Mesenchymal stem cell (in vitro differentiated cells and primary cell): ENCODE results near the gene NSUN4.

Source experiments
- DNase-seq: peaks from one replicate; pipeline ENCODE4 v3.0.0-alpha.2; 2013
- H2AFZ ChIP-seq: one replicate; pipeline ENCODE4 v1.6.1; 2013; ENCODE audit warnings: low read depth, mild to moderate bottlenecking, control low read depth, inconsistent platforms, low read length, moderate library complexity
- H2AK5ac ChIP-seq: 2 replicates; pipeline ENCODE4 v1.6.1; 2013; ENCODE audit warnings: low read length, moderate library complexity, mild to moderate bottlenecking, inconsistent platforms; ENCODE audit not compliant: severe bottlenecking
- H2BK120ac ChIP-seq: one replicate; pipeline ENCODE4 v1.6.1; 2013; ENCODE audit warnings: low read depth, mild to moderate bottlenecking, inconsistent platforms, low read length, moderate library complexity
- H2BK12ac ChIP-seq, 2 experiments: one replicate each; pipeline ENCODE4 v1.6.1; 2013; ENCODE audit warnings: inconsistent platforms in 2 of 2, low read length in 2 of 2, mild to moderate bottlenecking in 2 of 2, moderate library complexity in 2 of 2, control low read depth in 1 of 2
- H2BK15ac ChIP-seq: one replicate; pipeline ENCODE4 v1.6.1; 2013; ENCODE audit warnings: mild to moderate bottlenecking, low read depth, inconsistent platforms; ENCODE audit not compliant: poor library complexity, severe bottlenecking
- H2BK5ac ChIP-seq: 2 replicates; pipeline ENCODE4 v1.6.1; 2013; ENCODE audit warnings: low read depth, mild to moderate bottlenecking, low read length, control low read depth, inconsistent platforms; ENCODE audit not compliant: poor library complexity, severe bottlenecking
- H3K14ac ChIP-seq, 2 experiments: one replicate each; pipeline ENCODE4 v1.6.1; 2013; ENCODE audit warnings: inconsistent platforms in 2 of 2, low read length in 2 of 2, control low read depth in 1 of 2, mild to moderate bottlenecking in 1 of 2, moderate library complexity in 1 of 2
- H3K18ac ChIP-seq, 2 experiments: one replicate each; pipeline ENCODE4 v1.6.1; 2013; ENCODE audit warnings: inconsistent platforms in 2 of 2, low read length in 2 of 2, control low read depth in 1 of 2, low read depth in 1 of 2, mild to moderate bottlenecking in 1 of 2
- H3K23ac ChIP-seq, 2 experiments: one replicate each; pipeline ENCODE4 v1.6.1; 2013; ENCODE audit warnings: inconsistent platforms in 2 of 2, low read length in 2 of 2, mild to moderate bottlenecking in 2 of 2, moderate library complexity in 2 of 2, control low read depth in 1 of 2
- H3K27ac ChIP-seq: 2 replicates; pipeline ENCODE4 v1.5.1; 2013; ENCODE audit warnings: mild to moderate bottlenecking, moderate library complexity, low read length, control low read depth, inconsistent platforms; ENCODE audit not compliant: poor library complexity, severe bottlenecking
- H3K27me3 ChIP-seq, 2 experiments: 2 replicates each; pipeline versions ENCODE4 v1.6.1 to v1.7.0; 2013; ENCODE audit warnings: low read length in 2 of 2, mild to moderate bottlenecking in 2 of 2, moderate library complexity in 2 of 2, control low read depth in 1 of 2, inconsistent platforms in 1 of 2; ENCODE audit not compliant: control insufficient read depth in 1 of 2, insufficient read depth in 1 of 2
- H3K36me3 ChIP-seq, 2 experiments: 2 replicates each; pipeline versions ENCODE4 v1.6.1 to v1.7.0; 2013; ENCODE audit warnings: low read length in 2 of 2, control low read depth in 1 of 2, inconsistent platforms in 1 of 2, low read depth in 1 of 2, mild to moderate bottlenecking in 1 of 2; ENCODE audit not compliant: insufficient read depth in 2 of 2, control insufficient read depth in 1 of 2
- H3K4ac ChIP-seq, 2 experiments: one replicate each; pipeline ENCODE4 v1.6.1; 2013; ENCODE audit warnings: inconsistent platforms in 2 of 2, low read length in 2 of 2, mild to moderate bottlenecking in 2 of 2, moderate library complexity in 2 of 2, control low read depth in 1 of 2, low read depth in 1 of 2
- H3K4me1 ChIP-seq: 2 replicates; pipeline ENCODE4 v1.6.1; 2013; ENCODE audit warnings: low read depth, low read length, control low read depth; ENCODE audit not compliant: control insufficient read depth, insufficient read depth
- H3K4me2 ChIP-seq: 2 replicates; pipeline ENCODE4 v1.6.1; 2013; ENCODE audit warnings: low read length, mild to moderate bottlenecking, inconsistent platforms; ENCODE audit not compliant: poor library complexity, severe bottlenecking
- H3K4me3 ChIP-seq, 2 experiments: 2 replicates each; pipeline versions ENCODE4 v1.5.1 to v1.7.0; 2013; ENCODE audit warnings: low read length in 2 of 2, mild to moderate bottlenecking in 2 of 2, control low read depth in 1 of 2, low read depth in 1 of 2; ENCODE audit not compliant: insufficient read depth in 1 of 2
- H3K79me1 ChIP-seq: replicated peaks from 2 replicates; pipeline ENCODE4 v1.6.1; 2013; ENCODE audit warnings: mild to moderate bottlenecking, control low read depth, low read length, inconsistent platforms; ENCODE audit not compliant: poor library complexity, severe bottlenecking
- H3K9ac ChIP-seq: 2 replicates; pipeline ENCODE4 v1.7.0; 2013; ENCODE audit warnings: mild to moderate bottlenecking, low read length, moderate library complexity
- H3K9me3 ChIP-seq: 2 replicates; pipeline ENCODE4 v1.7.0; 2013; ENCODE audit warnings: mild to moderate bottlenecking, low read length; ENCODE audit not compliant: control insufficient read depth
- H4K8ac ChIP-seq: one replicate; pipeline ENCODE4 v1.6.1; 2013; ENCODE audit warnings: inconsistent platforms, mild to moderate bottlenecking, low read length, moderate library complexity
- H4K91ac ChIP-seq: one replicate; pipeline ENCODE4 v1.6.1; 2013; ENCODE audit warnings: mild to moderate bottlenecking, low read length, inconsistent platforms
- WGBS: methylation state at CpG from one replicate; pipeline ENCODE4 v1.1.7; 2013; ENCODE audit warnings: mixed read lengths; 5-methylcytosine and 5-hydroxymethylcytosine counted together

The NSUN4 gene

GRCh38 chr1:46303038-46303871, 37.4 kb upstream of the NSUN4 start, which contains the start of the genes LRRC41 and UQCRH:
Gene LRRC41 (minus strand): TSS chr1:46303616. CDS start chr1:46303322, 294 bp downstream.
Gene UQCRH (plus strand): TSS chr1:46303698. CDS start chr1:46303767, 69 bp downstream.
- H2BK12ac ChIP-seq, result peak within 1 kb of the TSS in 1 of 2 experiments; percentile 67
- H3K79me1 ChIP-seq, result no peaks in the 10 kb centered on the region
- peak within 1 kb of the TSS; percentile 98 for H2BK120ac ChIP-seq
- H3K14ac ChIP-seq, result peak within 1 kb of the TSS; percentile 89 to 99
- H3K4me3 ChIP-seq, result peak within 1 kb of the TSS; percentile 75 to 97
- H3K4me1 ChIP-seq, result peaks cover 18% of the 10 kb centered on the region
- under 1% methylated on average over 51 of the region's 61 CpGs for WGBS
- peak within 1 kb of the TSS; percentile 74 for H2BK5ac ChIP-seq
- peak within 1 kb of the TSS; percentile 83 for H3K4me2 ChIP-seq
- peak within 1 kb of the TSS; percentile 73 for H2BK15ac ChIP-seq
- peak within 1 kb of the TSS; percentile 100 for H3K9ac ChIP-seq
- H2AK5ac ChIP-seq, result no peak within 1 kb of the TSS
- H3K23ac ChIP-seq, result peak within 1 kb of the TSS; percentile 37 to 99
- peak within 1 kb of the TSS; percentile 98 for H4K8ac ChIP-seq
- H2AFZ ChIP-seq, result peak within 1 kb of the TSS; percentile 18
- H3K9me3 ChIP-seq, result no peaks in the 10 kb centered on the region
- peaks cover under 1 to 3% of the 10 kb centered on the region in 2 experiments for H3K36me3 ChIP-seq
- peak within 1 kb of the TSS; percentile 94 to 98 for H3K4ac ChIP-seq
- H3K27me3 ChIP-seq, result no peaks in the 10 kb centered on the region
- peak within 1 kb of the TSS; percentile 89 for H3K27ac ChIP-seq
- DNase-seq, result peak; percentile 98
- peak within 1 kb of the TSS; percentile 81 to 99 for H3K18ac ChIP-seq
- H4K91ac ChIP-seq, result peak within 1 kb of the TSS; percentile 99

DNA sequence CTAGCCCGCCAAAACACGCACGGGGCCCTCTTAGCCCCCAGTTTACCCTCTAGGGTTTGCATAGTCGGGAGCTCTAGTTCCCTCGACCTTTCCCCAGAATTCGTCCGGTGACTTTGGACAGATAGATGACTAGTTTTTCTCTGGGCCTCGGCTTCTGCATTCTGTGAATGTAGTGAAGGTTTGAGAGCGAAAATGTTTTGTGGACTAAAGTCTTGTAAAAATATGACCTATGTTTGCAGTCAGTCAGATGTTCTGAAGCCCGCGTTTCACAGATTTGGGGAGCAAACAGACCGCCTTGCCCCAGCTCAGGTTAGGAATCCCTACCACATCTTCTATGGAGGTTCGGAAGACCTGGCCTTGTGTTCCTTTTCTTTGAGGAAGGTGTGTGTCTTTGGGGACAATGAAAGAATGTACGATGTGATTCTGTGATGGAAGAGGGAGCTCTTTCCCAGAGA, 36.7 kb upstream of the NSUN4 start:
- DNase-seq, result no peak
- H3K27ac ChIP-seq, result peak overlapping the region; percentile 77
- peaks cover 0 to 3% of the 10 kb centered on the region in 2 experiments for H3K36me3 ChIP-seq
- H2BK12ac ChIP-seq, result no peak overlapping the region
- no peak overlapping the region for H3K14ac ChIP-seq
- peak overlapping the region; percentile 62 to 97 for H3K4me3 ChIP-seq
- peak overlapping the region; percentile 70 for H4K8ac ChIP-seq
- peaks cover 18% of the 10 kb centered on the region for H3K4me1 ChIP-seq
- no peak overlapping the region for H2BK5ac ChIP-seq
- no peak overlapping the region for H2BK120ac ChIP-seq
- H3K23ac ChIP-seq, result no peak overlapping the region
- H3K4me2 ChIP-seq, result peak overlapping the region; percentile 83
- no peaks in the 10 kb centered on the region for H3K9me3 ChIP-seq
- no peak overlapping the region for H4K91ac ChIP-seq
- H3K4ac ChIP-seq, result peak overlapping the region in 1 of 2 experiments; percentile 81
- H2BK15ac ChIP-seq, result no peak overlapping the region
- H3K18ac ChIP-seq, result peak overlapping the region in 1 of 2 experiments; percentile 80
- no peaks in the 10 kb centered on the region for H3K27me3 ChIP-seq
- peak overlapping the region; percentile 100 for H3K9ac ChIP-seq
- no peak overlapping the region for H2AFZ ChIP-seq
- H3K79me1 ChIP-seq, result no peaks in the 10 kb centered on the region
- H2AK5ac ChIP-seq, result no peak overlapping the region
- WGBS, result 1% methylated on average over 13 of the region's 14 CpGs

DNA sequence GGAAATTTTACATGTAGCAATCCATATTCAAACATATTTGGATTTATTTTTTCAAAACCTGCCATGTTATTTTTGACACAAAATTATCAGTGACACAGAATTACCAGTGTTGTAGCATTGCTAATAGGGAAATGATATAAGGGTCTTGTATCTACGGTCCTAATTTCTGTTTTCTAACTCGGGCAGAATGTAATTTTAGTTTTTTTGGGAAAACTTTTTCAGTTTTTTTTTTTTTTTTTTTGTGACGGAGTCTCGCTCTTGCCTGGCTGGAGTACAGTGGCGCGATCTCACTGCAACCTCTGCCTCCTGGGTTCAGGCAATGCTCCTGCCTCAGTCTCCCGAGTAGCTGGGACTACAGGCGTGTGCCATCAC, 34.5 kb upstream of the NSUN4 start:
- Histone ChIP-seq H2AFZ (no peak overlapping the region), H3K14ac (no peak overlapping the region), H2BK12ac (no peak overlapping the region), H3K4ac (no peak overlapping the region), H3K23ac (no peak overlapping the region), H2BK120ac (no peak overlapping the region), H3K27me3 (no peaks in the 10 kb centered on the region), H3K9me3 (no peaks in the 10 kb centered on the region), H4K8ac (no peak overlapping the region), H2BK15ac (no peak overlapping the region), H3K4me2 (no peak overlapping the region), H4K91ac (no peak overlapping the region), H3K27ac (no peak overlapping the region), H3K4me3 (no peak overlapping the region), H3K36me3 (peaks cover 17 to 18% of the 10 kb centered on the region in 2 experiments), H3K9ac (no peak overlapping the region), H3K4me1 (peaks cover 16% of the 10 kb centered on the region), H3K79me1 (peaks cover 6% of the 10 kb centered on the region), H2AK5ac (no peak overlapping the region), H3K18ac (no peak overlapping the region), H2BK5ac (no peak overlapping the region)
- WGBS, result 95% methylated on average over 8 of the region's 8 CpGs
- no peak for DNase-seq

DNA sequence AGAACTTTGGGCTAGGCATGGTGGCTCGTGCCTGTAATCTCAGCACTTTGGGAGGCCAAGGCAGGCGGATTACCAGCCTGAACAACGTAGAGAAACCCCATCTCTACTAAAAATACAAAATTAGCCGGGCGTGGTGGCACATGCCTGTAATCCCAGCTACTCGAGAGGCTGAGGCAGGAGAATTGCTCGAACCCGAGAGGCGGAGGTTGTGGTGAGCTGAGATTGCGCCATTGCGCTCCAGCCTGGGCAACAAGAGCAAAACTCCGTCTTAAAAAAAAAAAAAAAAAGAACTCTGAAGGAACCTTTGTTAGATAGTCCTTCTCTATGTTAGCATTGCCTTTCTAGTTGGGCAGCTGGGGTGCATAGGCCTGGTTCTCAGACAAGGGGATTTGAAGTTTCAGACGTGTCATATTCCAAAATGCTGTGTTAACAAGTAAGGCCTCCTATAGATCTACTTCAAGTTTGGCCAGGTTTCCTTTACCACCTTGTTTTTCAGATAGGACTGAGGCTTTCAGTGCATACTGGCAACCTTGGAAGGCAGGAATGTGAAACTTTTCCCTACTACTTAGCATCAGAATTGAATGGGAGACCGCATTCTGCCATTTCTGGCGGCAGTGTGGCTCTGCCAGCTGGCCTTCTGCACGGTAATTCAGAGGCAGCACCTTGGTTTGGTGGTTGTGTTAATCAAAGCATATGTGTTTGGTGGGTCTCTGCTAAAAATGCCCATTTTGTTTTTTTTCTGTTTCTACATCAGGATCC, 31.0 kb upstream of the NSUN4 start:
- Histone ChIP-seq H3K27me3 (no peaks in the 10 kb centered on the region), H3K23ac (no peak overlapping the region), H3K18ac (no peak overlapping the region), H2BK5ac (no peak overlapping the region), H2BK12ac (no peak overlapping the region), H3K36me3 (peaks cover 43 to 48% of the 10 kb centered on the region in 2 experiments), H3K14ac (no peak overlapping the region), H2BK120ac (no peak overlapping the region), H3K27ac (no peak overlapping the region), H3K9ac (peak overlapping the region; percentile 30), H3K4ac (no peak overlapping the region), H3K9me3 (no peaks in the 10 kb centered on the region), H2BK15ac (no peak overlapping the region), H4K8ac (no peak overlapping the region), H2AFZ (no peak overlapping the region), H2AK5ac (no peak overlapping the region), H3K4me2 (no peak overlapping the region), H4K91ac (peak overlapping the region; percentile 65), H3K4me1 (peaks cover 15% of the 10 kb centered on the region), H3K79me1 (peaks cover 8% of the 10 kb centered on the region), H3K4me3 (no peak overlapping the region)
- 97% methylated on average over 16 of the region's 16 CpGs for WGBS
- DNase-seq, result no peak
